Left lobe of liver (tissue), 2 donors: ENCODE measurements around the gene CLMN. TPM values are rescaled to one million over a fixed set of nuclear protein-coding genes. Genes with fewer than 3 reads are reported as not detected.
"Not testable (repeated sequence)": the region's sequence is repeated elsewhere in the genome, so short reads cannot be mapped to it uniquely, and the experiment has no call there.

Source experiments
- ATAC-seq: fragments of 200-7000 bp; cut with Tn5 transposase; one replicate; pipeline ENCODE4 v1.9.1; 2020; ENCODE audit warnings: mild to moderate bottlenecking, moderate library complexity
- DNase-seq: peaks from one replicate; pipeline ENCODE4 v3.0.0-alpha.2; 2020; ENCODE audit warnings: low spot score
- total RNA-seq: library from RNA; stranded (reverse); gene quantifications from one replicate; pipeline ENCODE4 v1.2.1, GENCODE V29; 2021
- donor health status: DM: no; HTN: no; CAD: no; lungs with moderate emphysema.
- donor health status: DM: no; HTN: yes; CAD: no.

CLMN gene
- total RNA-seq, 1 donor from 2014 or later = 67.7 TPM

DNA sequence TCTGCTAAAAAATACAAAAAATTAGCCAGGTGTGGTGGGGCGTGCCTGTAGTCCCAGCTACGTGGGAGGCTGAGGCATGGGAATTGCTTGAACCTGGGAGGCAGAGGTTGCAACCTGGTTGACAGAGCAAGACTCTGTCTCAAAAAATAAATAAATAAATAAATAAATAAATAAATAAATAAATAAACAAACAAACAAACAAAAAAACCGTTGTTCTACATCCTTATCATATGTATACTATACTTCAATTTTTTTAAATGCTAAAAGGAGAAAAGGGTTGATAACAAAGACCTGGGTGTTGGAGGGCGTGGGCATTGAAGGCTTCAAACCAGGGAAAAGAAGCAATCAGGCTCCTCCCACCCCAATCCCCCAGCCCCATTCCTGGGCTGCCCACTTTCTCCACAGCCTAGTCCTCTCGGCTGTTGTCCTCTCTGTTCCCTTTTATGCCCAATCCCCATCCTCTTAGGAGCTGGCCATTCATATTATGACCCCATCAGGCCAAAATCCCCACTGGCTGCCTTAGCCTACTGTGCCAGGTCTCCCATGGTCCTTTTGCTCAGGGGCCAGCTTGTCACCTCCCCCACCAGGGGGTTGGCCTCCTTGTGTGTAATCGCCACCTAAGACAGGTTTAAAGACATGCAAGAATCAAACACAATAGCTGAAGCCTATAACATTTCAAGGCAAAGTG is 30.2 kb downstream of the CLMN start:
- DNase-seq = peak; percentile 34
- ATAC-seq = no peak

DNA sequence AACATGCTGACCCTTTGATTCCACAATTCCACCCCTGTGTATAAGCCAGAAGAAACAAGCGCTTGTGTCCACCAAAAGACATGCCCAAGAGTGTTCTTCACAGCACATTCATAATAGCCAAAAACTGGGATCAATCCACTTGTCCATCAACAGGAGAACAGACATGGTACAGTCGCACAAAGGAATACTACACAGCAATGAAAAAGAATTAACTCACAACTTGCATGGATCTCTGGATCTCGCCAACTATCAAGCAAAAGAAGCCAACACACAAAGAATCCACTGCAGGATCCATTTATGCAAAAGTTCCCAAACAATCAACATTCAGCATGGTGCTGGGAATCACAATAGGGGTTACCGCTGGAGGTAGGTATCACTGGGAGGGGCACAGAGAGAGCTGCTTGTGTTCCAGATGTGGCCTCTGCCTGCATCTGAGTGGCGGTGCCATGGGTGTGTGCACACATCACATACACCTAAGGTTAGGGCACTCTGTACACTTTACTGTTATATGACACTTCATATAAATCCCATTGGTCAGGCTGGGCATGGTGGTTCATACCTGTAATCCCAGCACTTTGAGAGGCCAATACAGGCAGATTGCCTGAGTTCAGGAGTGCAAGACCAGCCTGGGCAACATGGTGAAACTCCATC is 30.9 kb downstream of the CLMN start:
- DNase-seq = peak; percentile 21
- no peak for ATAC-seq

DNA sequence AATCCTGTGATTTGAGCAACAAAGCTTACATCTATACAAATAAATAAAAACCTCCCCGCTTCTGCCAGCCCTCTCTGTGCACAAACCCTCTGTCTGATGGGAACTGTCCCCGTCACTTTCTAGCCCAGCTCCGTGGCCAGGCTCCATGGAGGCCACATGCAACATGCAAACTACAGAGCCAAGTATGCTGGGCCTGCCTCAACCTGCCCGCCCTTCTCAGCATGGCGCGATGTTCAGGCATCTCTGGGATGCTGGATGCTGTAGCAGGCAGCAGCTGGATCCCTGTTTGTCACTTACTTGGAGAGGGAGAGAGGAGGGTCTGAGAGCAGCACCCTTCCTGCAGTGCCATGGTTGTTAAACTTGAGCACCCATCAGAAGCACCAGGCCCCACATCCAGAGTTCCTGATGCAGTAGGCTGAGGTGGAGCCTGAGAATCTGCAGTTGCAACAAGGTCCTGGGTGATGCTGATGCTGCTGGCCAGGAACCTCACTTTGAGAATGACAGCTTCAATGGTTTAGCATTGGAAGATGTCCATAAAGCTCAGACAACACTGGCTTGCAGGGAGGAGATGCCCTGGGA is 32.4 kb downstream of the CLMN start:
- DNase-seq = peak; percentile 42

DNA sequence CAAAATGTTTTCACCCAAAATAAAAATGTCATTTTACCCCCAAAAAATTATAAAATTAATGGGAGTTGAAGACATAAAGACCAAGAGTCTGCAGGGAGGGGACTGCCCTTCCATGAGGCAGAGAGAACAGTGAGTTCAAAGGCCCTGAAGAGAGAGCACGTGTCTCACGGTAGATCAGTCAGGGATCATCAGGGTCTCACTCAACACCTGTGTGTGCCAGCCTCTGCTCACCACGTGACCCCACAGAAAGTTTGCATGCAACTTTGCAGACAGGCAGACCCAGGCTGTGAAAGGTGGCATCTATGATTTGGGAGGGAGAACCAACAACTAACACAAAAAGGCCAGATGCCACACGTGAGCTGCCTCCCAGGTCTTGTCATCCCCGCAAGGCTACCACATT is 33.1 kb downstream of the CLMN start:
- DNase-seq (peak; percentile 45), ATAC-seq (peak; percentile 62)

More for the DNA sequence above, 32.4 kb downstream of the CLMN start:
- peak; percentile 5 for ATAC-seq

DNA sequence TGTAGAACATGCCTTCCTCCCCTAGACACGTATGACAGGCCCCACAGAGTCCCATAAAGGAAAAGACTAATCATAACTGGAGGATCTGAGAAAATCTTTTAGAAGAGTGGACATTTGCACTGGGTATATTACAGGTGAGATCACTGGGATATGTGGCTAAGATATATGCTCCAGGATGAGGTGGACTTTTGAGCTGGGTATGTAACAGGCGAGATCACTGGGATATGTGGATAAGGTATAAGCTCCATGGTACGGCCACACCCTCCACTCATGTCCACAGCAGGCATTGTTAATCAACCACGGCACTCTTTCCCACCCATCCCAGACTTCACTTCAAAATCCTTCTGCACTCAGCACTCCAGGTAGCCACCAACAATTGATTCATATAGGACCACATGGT is 34.1 kb downstream of the CLMN start:
- DNase-seq (peak; percentile 22), ATAC-seq (no peak)

DNA sequence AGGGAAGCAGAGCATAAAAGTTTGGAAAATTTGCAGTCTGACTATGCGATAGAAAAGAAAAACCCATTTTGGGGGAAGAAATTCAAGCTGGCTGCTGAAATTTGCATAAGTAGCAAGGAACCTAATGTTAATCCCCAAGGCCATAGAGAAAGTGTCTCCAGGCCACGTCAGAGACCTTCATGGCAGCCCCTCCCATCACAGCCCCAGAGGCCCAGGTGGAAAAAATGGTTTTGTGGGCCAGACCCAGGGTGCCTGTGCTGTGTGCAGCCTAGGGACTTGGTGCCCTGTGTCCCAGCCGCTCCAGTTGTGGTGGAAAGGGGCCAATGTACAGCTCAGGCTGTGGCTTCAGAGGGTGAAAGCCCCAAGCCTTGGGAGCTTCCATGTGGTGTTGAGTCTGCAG is 35.9 kb downstream of the CLMN start:
- DNase-seq = not testable (repeated sequence)

DNA sequence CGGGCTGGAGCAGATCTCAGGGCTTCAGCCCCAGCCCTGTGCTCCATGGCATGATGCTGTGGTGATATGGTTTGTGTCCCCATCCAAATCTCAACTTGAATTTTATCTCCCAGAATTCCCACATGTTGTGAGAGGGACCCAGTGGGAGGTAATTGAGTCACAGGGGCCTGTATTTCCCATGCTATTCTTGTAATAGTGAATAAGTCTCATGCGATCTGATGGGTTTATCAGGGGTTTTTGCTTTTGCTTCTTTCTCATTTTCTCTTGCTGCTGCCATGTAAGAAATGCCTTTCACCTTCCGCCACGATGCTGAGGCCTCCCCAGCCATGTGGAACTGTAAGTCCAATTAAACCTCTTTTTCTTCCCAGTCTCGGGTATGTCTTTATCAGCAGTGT is 36.7 kb downstream of the CLMN start:
- DNase-seq, ATAC-seq: not testable (repeated sequence)

More for the DNA sequence above, 35.9 kb downstream of the CLMN start:
- not testable (repeated sequence) for ATAC-seq

DNA sequence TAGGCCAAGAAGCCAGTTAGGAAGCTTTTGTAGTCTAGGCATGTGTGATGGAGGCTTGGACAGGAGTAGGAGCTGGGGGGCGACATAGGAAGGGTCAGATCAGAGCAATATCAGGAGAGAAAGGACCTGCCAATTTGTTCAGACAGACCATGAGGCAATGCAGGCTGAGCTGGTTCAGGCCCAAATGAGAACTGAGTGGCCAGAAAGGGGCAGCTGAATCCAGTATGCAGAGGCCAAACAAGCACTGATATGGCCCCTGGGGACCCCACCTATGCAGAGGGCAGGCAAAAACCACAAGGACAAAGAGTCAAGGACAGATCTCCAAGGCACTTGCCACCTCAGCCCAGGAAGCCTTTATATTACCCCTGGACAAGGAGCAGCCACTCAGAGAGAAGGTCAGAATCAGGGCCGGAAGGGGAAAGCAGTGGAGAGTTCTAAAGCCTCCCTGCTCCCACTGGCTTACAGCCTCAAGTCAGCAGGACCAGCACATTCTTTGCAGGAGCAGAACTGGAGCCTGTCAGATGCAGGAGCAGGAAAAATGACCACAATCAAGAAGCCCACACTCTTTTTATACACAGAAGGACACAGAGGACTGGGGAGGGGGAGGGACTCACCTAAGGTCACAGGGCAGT is 37.2 kb downstream of the CLMN start:
- peak; percentile 57 for ATAC-seq
- peak; percentile 38 for DNase-seq

DNA sequence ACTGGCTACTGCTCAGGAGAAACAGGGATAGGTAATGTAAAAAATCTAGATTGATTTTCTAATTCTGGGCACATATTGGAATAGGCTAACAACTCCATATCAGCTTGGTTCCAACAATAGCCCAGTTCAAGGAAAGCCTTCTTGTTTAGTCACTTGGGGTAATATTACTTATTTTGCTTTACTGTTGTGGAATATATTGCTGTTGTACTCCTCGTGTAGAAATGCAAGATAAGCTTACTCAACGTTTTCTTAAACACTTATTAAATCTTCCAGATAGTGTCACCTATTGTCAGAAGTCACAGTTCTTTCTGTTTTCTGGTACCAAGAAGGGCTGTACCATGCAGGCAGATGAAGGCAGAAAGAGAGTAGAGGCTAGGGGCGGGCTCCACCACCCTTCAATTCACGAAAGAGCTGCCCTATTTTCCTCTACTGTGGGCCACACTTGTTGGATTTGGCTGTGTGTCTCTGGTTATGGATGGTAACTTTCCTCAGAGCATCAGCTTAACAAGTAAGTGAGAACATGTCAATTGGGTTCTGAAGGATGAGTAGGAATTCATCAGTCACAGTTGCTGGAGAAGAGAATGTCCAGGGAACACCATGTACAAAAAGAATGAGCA is 38.0 kb downstream of the CLMN start:
- ATAC-seq = no peak
- peak; percentile 10 for DNase-seq

DNA sequence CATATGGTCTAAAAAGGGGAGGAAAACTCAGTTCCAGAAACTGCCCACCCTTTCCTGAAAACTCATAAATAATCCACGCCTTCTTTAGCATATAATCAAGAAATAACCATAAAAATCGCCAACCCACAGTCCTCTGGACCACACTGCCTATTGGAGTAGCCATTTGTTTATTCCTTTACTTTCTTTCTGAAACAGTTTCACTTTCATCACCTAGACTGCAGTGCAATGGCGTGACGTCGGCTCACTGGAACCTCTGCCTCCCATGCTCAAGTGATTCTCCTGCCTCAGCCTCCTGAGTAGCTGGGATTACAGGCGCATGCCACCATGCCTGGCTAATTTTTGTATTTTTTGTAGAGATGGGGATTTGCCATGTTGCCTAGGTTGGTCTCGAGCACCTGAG is 44.2 kb downstream of the CLMN start:
- peak; percentile 6 for DNase-seq
- ATAC-seq = no peak

DNA sequence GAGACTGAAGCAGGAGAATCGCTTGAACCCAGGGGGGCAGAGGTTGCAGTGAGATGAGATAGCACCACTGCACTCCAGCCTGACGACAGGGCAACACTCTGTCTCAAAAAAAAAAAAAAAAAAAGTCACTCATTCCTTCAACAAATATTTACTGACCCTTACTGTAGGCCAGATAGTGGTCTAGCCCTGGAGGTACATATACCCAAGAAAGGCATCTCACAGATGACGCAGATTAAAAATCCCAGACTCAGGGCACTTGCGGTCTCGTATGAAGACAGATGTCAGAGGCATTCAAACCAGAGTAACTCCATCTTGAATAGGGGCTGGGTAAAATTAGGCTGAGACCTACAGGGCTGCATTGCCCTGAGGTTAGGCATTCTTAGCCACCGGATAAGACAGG is 44.8 kb downstream of the CLMN start:
- ATAC-seq (no peak), DNase-seq (peak; percentile 18)

DNA sequence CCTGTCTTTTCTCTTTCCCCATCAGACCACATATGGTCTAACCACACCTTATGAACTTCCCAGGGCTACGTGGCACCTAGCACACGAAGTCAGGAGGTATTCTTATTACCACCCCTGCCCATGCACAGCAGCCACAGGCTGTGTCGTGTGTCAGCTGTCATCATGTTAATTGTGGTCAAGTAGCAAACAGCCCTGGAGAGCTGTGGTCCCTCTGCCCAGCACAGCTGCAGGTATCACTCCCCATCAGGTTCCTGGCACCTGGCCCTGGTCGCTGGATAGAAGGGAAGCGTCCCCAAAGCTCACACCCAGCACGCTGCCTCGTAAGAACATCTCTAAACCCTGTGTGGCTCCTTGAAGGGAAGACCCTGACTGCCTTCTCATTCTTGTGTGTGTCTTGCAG is 45.4 kb downstream of the CLMN start:
- no peak for ATAC-seq
- peak; percentile 30 for DNase-seq

DNA sequence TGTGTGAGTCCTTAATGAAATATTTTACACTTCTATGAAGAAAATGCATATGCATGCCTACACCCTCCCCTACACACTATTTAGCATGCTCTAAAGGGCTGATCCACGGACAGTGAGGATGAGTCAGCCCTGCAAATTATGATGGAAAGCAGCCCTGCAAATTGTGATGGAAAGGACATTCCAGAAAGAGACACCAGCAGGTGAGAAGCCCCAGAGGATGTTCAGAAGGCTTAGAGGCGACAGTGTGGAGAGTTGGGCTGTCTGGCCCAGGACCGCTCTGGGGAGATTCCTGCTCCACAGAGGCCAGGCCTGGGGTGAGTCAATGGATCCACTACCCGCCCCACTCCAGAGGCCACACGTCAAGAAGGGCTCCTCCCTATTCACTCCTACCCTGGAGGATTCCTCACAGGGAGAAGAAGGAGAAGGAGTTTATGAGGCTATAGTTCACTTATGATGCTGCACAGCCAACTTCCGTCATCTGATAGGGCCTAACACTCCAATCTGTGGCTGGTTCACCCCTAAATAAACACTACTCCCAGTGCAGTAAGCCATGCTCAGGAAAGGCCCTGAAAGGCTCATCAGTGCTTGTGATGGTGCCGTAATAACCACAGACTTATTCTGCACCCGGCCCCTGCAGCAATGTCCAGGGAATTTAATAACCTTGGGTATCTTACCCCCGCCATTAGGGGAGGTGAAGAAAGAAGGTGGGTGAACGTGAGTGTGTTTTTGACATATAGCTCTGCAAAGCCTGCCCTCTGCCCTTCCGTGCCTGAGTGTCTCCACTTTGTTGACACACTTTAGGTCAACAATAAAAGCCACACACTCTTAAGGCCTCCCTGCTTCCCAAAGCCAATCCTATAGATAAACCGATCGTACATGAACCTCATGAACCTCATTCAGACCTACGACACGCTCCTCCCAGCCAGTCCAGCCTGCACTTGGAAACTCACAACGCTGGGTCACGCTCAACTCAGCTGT is 46.4 kb downstream of the CLMN start:
- DNase-seq = peak; percentile 39
- ATAC-seq = peak; percentile 17

DNA sequence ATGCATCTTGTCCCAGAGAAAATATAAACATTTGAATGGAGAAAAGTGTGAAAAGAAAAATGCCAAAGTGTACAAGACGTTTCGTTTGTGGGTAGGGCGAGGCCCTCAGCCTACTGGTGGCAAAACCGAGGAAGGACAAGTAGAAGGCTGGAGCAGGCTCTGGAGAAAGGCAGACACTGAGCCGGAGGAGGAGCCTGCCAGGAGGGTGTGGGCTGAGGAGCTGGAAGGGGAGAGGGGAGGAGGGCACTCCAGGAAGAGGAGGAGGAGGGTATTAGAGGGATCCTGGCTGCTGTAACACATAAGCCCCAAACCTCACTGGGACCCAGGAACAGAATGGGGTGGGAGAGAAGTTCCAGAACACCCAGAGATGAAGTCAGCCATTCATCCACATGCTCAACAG is 47.7 kb downstream of the CLMN start:
- no peak for ATAC-seq
- DNase-seq = peak; percentile 18

DNA sequence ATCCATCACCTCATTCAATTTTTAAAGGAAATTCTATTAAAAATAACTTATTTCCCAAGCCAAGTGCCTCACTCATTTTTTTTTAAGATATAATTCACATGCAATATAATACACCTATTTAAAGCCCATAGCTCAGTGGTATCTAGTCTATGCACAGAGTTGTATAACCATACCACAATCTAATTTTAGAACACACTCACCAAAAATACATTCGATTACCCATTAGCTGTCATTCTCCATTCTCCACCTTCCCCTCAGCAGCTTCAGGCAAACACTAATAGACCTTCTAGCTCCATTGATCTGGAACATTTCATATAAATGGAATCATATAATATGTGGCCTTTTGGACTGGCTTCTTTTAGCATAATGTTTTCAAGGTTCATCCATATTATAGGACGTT is 49.5 kb downstream of the CLMN start:
- ATAC-seq = no peak
- DNase-seq = no peak

DNA sequence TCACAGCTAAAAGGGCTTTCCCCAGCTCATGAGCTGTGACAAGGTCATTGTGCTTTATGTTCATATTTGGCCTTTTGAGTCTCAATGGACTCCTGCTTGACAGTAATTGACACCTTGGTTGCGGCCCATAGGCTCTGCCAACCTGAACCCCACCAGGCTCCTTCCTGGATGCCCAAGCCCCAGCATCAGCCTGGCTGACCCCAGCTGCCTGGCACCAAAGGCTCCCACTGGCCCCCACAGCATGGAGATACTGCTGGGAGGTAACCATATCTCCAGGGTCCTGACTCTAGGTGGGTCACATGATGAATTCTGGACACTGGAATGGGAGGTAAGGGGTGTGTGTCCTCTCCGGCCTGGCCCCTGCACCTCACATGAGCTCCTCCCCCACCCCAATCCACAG is 50.2 kb downstream of the CLMN start:
- peak; percentile 40 for DNase-seq
- ATAC-seq = no peak

DNA sequence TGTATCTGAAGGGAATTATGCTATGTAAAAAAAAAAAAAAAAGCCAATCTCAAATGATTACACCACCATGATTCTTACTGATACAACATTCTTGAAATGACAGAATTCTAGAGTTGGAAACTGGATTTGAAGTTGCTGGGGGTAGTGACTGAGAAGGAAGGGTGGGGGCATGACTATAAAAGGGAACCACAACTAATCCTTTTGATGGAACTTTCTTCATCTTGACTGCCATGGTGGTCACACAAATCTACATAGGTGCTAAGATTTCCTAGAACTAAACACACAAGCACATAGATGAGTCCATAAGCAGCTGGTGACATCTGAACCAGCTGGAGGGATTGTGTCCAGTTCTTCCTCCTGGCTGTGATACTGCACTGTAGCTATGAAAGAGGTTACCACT is 51.4 kb downstream of the CLMN start:
- DNase-seq = no peak
- no peak for ATAC-seq

DNA sequence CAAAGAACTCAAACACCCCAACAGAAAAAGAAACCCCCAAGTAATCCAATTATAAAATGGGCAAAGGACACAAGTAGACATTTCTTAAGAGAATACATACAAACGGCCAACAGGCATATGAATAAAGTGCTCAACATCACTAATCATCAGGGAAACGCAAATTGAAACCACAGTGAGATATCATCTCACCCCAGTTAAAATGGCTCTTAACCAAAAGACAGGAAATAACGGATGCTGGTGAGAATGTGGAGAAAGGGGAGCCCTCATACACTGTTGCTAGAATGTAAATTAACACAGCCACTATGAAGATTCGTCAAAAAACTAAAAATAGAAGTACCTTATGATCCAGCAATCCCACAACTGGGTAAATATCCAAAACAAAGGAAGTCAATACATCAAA is 52.4 kb downstream of the CLMN start:
- DNase-seq = no peak
- no peak for ATAC-seq

DNA sequence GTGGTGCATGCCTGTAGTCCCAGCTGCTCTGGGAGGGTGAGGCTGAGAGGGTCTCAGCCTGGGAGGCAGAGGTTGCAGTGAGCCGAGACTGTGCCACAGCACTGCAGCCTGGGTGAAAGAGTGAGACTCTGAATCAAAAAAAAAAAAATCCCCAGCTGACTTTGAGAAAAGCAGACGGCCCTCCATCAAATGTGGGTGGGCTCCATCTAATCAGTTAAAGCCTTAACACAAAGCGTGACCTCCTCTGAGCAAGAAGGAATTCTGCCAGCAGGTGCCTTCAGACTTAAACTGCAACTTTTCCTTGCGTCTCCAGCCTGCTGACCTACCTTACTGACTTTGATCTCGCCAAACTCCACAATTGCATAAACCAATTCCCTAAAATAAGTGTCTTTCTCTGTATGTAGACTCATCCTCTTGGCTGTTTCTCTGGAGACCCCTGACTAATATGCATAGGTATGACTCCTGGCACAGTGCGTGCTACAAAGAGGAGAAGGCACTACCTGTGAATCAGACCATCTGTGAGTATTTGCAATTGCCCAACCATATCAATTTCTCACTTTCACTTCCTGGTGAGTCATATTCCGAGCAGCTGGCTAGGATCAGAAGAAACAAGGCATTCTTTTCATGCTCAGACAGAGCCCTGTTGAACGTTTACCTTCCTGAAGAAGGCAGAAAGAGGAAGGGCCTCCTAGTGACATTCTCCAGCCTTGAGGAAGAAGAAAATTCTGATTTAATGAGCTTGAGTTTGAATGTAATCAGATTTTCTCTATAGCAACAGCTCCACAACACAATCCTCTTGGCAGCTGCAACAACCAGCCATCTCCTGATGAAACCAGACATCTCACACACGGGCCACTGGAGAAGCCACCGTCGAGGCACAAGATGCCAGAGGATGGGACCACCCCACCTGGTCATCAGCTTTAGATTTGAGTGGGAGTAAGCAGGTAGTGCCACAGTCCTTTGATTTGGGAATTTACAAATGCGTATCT is 54.3 kb downstream of the CLMN start:
- ATAC-seq (peak; percentile 59), DNase-seq (no peak)
